ENCODE data around the gene TEKT3.

DNA sequence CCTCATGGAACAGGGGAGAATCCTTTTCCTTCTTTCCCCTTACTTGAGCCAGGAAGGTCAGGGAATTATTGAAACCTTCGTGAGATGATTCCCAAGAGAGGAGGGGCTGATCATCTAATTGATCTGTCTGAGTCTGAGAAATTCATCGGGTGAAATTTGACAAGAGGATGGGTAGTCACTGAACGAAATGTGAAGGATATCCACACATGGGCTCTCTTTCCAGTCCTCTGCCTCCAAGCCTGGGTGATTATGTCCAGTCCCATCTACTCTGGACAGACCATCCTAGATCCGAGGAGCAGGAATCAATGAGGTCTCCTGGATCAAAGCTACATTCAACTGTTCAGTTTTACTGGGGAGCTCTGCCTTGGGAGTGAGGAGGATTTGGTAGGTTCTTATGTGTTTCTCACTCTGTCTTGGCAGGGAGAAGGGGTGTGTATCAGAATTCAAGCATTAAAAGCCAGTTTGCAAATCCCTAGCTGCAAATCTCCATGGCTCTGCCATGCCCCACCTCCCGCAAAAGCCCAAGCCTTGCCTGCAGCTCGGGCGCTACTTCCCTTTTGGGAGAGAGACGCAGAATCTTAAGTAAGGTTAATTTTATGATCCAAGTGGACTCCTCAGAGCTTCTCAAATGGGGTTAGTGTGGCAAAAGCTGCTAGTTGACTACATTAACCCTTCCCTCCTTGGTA lies 47.1 kb upstream of the TEKT3 start:
- TF ChIP-seq, protein P1, sequence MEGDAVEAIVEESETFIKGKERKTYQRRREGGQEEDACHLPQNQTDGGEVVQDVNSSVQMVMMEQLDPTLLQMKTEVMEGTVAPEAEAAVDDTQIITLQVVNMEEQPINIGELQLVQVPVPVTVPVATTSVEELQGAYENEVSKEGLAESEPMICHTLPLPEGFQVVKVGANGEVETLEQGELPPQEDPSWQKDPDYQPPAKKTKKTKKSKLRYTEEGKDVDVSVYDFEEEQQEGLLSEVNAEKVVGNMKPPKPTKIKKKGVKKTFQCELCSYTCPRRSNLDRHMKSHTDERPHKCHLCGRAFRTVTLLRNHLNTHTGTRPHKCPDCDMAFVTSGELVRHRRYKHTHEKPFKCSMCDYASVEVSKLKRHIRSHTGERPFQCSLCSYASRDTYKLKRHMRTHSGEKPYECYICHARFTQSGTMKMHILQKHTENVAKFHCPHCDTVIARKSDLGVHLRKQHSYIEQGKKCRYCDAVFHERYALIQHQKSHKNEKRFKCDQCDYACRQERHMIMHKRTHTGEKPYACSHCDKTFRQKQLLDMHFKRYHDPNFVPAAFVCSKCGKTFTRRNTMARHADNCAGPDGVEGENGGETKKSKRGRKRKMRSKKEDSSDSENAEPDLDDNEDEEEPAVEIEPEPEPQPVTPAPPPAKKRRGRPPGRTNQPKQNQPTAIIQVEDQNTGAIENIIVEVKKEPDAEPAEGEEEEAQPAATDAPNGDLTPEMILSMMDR (IDR thresholded peaks at IDR 0.05; ENCODE audit: low read length): no peak
- TF ChIP-seq EZH2 (IDR thresholded peaks at IDR 0.05; ENCODE audit: borderline replicate concordance, low read length): no peak
